Lung microvascular endothelial cell (primary cell): ENCODE data around the gene KIF3A. TPM values are rescaled to one million over a fixed set of nuclear protein-coding genes. Genes with fewer than 3 reads are reported as not detected.
"Not testable (repeated sequence)": the region's sequence is repeated elsewhere in the genome, so short reads cannot be mapped to it uniquely, and the experiment has no call there.

Experiments
- DNase-seq, 2 donors: peaks; one replicate each; pipeline versions ENCODE4 v3.0.0 to v3.0.0-alpha.2; 2010; ENCODE audit warnings: low read depth in 2 of 2
- total RNA-seq: library from RNA; depleted of rRNA; stranded (reverse); fragments of >200 nt; gene quantifications from 2 replicates; pipeline ENCODE4 v1.2.1, GENCODE V29; 2014

The KIF3A gene
- total RNA-seq, 1 donor from 2014 or later: 4.2 TPM

DNA sequence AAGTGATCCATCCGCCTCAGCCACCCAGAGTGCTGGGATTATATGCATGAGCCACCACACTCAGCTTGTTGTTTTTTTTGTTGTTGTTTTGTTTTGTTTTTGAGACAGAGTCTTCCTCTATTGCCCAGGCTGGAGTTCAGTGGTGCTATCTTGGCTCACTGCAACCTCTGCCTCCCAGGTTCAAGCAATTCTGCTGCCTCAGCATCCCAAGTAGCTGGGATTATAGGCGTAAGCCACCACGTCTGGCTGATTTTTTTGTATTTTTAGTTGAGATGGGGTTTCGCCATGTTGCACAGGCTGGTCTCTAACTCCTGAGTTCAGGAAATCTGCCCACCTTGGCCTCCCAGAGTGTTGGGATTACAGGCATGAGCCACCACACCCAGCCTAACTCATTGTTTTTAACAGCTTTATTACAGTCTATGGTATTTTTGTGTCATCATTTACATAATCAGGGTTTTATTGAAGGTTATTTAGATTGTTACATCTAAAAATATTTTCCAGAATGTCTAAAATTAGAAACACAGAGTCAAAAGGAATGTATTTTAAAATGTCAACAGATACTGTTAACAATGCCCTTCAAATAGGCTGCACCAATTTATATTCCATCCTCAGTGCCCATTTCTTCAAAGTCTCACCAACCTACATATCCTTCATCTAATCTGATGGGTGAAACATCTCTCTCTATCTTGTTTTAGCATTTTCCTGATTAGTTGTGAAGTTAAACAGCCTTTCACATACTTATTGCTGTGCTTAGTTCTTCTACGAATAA lies 18.6 kb downstream of the KIF3A start:
- no peak for DNase-seq

DNA sequence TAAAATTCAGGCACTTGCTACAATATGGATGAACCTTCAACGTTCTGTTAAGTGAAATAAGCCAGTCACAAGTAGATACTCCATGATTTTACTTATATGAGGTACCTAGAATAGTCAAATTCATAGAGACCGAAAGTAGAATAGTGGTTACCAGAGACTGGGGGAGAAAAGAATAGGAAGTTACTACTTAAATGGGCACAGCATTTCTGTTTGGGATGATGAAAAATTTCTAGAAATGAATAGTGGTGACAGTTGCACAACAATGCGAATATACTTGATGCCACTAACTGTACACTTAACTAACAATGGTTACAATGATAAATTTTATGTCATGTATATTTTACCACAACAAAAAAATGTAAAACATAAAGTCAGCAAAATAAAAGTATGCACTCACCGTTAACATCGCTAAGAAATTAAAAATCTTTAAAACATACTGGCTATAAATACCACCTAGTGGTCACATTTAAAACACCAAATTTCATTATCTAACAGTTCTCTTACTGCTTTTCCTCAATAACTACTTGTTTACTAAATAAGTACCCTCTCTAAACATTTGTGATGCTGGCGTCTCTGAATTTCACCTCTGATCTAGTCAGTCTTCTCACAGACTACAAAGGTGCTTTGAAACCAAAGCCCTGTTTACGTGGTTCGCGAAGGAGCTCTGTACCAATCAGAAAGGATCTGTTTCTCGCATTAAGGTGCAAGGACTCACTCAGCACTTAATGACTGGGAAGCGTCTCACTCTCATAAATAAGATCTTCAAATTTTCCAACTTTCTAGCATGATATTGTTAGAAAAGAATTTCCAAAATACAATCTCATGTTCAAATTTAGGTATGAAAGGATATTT lies 22.7 kb downstream of the KIF3A start:
- DNase-seq: peak; percentile 24 to 28

DNA sequence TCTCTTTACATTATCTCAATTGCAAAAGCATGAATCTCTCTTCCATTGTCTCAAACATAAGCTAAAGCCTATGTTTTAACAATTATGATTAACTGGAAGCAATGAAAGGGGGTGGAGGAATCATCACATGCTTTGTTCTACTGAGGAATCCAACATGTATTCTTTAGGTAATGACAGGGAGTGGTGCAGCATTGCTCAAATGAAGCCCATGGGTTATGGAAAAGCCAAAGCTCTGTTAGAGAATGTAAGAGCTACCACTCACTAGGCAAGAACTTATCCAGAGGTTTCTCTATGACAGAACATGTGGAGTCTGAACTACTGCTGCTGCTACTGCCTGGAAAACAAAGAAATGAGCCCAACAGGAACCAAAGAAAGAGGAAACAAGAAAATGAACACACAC lies 28.7 kb downstream of the KIF3A start:
- DNase-seq: no peak

DNA sequence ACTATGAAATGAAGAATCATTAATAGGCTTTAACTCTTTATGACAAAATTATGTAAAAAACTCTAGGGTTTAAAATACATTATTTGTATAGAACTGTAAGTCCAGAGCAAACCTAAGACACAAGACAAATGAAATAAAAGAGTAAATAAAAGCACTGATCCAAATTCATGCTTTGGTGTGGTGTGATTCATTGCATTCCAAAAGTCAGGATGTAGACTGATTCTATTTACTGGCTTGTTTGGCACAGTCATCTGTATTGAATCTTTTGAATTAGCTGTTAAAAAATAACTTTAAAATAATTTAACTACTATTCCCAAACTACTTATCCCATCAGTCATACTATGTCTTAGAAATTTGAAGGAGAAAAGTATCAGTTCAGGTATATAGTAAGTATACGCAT lies 32.5 kb downstream of the KIF3A start:
- peak; percentile 23 to 59 for DNase-seq

DNA sequence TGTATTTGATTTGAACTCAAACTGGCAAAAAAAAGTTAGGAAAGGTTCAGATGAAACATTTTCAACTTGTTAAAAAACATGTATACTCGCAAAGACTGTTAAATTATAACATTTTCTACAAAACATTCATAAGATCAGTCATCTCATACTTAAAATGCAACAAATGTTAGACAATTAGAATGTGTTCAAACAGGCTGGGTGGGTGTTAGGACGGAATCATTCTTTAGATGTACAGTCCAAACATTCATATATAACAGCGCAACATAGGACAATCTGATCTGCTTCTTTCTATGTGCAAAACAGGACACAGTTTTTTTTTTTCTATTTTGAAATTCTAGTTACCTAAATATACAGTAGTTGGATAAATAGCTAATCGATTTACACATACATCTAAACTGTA lies 41.4 kb downstream of the KIF3A start:
- DNase-seq: no peak

DNA sequence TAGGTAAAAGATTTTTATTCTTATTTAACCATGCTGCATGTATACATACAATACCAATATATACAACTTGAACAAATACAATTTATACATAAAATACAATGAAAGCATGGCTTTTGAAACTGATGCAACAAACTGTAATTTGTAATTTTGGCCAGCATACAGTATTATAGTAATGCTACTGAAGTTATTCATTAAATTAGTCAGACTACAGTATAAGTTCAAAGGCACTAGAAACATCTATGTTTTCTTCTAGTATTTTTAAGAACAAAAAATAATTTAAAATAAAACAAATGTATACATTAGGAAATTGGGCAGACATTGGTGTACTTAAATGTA lies 44.7 kb downstream of the KIF3A start:
- DNase-seq: no peak

DNA sequence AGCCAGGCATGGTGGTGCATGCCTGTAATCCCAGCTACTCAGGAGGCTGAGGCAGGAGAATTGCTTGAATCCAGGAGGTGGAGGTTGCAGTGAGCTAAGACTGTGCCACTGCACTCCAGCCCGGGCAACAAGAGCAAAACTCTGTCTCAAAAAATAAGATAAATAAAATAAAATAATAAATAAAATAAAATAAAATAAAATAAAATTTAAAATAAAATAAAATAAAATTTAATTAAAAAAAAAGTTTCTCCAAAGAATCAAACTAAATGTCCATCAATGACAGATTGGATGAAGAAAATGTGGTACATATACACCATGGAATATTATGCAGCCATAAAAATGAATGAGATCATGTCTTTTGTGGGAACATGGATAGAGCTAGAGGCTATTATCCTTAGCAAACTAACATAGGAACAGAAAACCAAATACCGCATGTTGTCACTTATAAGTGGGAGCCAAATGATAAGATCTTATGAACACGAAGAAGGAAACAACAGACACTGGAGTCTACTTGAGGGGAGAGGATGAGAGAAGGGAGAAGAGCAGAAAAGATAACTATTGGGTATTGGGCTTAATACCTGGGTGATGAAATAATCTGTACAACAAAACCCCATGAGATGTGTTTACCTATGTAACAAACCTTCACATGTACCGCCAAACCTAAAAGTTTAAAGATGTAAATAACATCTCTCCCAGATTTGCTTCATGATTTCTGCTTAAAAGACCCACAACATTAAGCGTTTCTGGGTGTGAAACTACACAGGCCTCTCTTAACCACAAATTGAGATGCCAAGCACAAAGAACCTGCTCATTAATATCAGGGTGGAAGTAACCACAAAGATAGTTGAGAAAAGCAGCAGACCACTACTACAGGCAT lies 45.4 kb downstream of the KIF3A start:
- not testable (repeated sequence) for DNase-seq

DNA sequence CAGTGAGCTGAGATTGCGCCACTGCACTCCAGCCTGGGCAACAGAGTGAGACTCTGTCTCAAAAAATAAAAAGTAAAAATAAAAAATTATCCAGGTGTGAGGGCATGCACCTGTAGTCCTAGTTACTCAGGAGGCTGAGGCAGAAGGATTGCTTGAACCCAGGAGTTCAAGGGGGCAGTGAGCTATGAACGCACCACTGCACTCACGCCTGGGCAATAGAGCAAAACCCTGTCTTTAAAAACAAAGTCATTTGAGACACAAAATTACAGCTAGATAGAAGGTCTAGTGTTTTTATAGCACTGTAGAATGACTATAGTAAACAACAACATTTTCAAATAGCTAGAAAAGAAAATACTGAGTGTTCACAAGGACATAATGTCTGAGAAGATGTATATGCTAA lies 47.2 kb downstream of the KIF3A start:
- no peak for DNase-seq

DNA sequence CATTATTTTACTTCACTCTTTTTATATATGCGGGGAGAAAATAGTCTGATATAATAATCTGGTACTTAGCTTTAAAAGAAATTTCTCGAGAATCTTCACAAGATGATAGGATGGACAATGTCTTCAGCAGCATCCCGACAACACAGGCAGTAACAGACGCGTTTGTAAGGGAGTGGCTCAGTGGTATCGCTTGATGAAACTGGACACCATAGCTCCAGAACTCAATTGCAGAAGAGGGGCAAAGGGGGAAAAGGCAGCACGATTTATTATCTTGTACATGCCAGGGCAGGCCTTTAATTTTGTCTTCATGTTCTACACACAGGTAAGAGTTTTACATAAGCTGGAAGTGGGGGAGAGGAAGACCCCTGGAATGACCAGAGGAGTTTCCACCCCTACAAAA lies 47.8 kb downstream of the KIF3A start:
- DNase-seq: no peak

DNA sequence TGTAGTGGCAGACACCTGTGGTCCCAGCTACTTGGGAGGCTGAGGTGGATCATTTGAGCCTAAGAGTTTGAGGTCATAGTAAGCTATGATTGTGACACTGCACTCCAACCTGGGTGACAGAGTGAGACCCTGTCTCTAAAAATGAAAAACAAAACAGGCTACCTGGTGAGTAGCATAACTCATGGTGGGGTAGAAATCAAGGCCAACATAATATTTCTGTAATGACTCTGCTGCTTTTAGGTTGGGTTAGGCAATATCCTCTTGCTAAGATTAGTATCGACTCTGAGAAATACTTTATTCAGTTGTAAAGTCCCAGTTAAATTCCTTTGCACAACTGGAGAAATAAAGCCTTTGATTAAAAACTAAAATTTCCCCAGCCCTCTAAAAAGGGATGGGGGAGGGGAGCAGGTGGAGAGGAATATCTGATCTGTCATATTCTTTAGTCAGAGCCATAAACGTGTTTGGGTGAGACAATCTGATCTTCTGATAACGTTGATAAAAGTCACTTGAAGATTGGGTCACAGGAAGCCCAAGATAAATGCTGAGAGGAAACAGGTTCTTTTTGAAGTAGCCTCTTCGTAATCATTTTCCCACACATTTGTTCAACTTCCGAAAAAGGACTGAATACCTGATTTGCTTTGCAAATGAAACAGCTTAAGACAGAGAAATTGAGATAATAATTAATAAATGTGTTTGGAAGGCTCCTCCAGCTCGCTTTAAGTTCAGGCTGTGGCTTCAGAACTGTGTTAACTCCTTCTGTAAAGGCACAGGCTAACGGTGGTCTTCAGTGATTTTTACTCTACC lies 48.6 kb downstream of the KIF3A start:
- DNase-seq: no peak

DNA sequence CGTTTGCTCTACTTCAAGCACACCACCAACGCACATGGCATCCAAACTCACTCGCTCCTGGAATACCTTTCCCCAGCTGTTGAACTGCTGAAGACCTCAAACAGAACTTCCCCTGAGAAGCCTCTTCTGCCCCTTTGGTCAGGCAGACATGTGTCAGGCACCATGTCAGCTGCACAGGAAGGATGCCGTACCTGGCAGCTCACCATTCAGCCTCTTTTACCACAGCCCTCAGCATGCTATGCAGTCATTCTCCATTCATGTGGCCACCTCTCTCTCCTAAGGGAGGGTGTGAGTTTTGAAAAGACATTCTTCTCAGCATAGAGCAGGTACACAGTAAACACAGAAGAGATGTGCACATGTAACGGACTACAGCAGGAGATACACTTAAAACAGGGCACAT lies 49.4 kb downstream of the KIF3A start:
- DNase-seq: no peak

DNA sequence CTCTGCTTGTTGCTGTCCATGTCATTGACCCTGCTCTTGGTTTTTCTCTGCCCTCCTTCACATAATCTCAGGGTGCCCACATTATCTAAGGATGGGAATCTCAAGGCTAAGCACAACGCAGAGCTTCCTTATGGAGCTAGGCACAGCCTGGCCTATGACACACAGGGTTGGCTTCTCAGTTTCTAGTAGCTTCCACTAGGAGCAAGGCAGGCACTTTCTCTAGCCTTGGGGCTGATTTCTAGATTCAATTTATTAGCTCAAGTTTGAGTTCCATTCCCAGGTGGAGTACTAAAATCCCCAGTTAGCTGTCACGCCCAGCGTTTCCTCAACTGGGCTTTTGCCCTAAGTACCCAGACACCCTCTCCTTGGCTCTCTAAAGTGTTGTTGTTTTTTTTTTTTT lies 51.2 kb downstream of the KIF3A start:
- DNase-seq: no peak

DNA sequence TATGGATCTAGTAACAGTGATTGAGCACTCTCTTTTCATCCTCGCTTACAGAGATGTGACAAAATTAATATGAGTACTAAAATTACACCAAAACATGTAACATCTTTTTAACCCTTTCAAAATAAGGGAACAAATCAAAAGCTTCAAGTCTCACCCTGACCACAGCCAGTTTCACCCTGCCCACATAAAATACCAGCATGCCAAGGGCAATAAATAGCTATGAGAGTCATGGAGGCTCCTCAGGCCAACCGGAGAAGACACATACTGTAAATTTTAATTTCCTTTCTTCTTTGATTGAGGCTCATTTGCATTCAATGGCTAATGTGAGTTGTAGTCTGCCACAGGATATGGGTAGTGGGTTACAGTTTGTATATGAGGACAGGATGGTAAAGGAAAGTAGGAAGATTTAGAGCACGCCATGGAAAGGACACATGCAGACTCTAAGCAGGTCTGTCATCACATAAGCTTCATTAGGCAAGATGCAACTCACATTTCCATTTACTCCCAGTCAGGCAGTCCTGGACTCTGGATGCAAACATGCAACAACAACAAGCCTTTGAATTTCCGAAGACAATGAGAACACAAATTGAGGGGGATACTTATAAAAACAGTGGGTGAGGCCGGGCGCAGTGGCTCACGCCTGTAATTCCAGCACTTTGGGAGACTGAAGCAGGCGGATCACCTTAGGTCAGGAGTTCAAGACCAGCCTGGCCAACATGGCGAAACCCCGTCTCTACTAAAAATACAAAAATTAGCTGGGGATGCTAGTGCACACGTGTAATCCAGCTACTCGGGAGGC lies 52.2 kb downstream of the KIF3A start:
- DNase-seq: no peak

DNA sequence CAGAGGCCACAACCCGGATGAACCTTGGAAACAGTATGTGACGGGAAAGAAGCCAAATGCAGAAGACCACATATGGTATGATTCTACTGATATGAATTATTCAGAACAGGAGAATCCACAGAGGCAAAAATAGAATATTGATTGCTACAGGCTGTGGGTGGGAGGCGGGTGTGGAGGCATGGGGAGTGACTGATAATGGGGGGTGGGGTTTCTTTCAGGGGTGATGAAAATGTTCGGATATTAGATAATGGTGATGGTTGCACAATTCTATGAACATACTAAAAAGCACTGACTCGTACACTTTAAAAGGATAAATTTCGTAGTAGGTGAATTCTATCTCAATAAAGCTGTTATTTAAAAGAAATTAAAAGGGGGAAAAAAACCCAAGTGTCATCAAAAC lies 52.9 kb downstream of the KIF3A start:
- DNase-seq: no peak

DNA sequence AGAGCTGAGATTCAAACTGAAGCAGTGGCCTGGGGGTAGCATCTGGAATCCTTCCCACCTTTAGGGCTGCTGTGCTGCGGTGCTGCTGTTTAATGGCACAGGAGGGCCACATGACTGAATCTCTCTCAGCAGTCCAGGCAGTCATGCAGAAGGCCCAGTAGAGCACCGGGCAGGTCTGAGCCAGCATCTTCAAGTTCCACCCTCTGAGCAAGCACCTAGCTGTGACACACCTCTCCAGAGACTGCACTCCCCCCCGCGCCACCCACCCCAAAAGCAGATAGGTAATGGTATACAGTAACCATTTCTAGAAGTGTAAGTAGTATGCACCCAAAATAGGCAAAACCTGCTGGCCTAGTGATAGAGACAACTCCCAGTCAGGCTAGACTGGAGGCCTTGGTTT lies 55.4 kb downstream of the KIF3A start:
- no peak for DNase-seq

DNA sequence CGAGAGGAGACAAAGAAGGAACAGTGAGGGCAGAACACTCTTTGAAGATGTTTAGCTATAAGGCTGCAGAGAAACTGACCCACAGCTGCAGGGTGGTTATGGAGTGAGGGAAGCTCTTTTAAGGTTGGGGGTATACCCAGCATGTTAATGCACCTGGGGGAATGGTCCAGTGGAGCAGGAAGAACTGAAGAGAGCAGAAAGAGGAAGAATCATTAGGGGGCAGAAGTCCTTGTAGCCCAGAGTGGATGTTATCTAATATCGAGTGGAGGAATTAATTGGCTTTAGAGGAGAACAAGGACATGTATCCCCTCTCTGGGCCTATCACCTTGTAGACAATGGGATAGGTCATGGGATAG lies 55.9 kb downstream of the KIF3A start:
- DNase-seq: no peak

DNA sequence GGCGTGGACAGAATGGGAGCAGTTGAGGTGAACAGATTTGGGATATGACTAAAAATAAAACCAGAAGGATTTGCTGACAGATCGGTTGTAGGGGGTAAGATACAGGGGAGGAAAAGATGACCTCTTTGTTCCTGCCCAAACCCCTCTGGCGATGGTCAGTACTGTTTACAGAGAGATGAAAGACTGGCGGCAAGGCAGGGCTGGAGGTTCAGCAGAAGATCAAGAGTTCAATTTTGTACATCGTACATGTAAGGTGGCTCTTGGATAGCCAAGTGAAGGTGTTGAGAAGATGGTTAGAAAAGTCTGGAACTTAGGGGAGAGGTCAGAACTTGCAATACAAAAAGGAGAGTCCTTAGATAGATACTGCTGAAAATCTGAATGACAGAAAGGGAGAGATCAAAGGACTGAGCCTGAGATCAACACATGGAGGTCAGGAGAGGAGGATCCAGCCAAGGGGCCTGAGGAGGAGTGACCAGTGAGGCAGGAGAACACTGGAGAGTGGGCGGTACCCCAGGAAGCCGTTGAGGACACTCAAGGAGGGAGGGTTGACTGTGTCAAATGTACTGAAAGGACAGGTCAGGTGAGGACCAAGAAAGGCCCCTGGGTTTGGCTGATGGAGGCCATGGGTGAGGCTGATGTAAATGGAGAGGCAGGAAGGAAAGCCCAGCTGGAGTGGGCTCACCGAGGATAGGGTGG lies 56.4 kb downstream of the KIF3A start:
- DNase-seq: no peak

DNA sequence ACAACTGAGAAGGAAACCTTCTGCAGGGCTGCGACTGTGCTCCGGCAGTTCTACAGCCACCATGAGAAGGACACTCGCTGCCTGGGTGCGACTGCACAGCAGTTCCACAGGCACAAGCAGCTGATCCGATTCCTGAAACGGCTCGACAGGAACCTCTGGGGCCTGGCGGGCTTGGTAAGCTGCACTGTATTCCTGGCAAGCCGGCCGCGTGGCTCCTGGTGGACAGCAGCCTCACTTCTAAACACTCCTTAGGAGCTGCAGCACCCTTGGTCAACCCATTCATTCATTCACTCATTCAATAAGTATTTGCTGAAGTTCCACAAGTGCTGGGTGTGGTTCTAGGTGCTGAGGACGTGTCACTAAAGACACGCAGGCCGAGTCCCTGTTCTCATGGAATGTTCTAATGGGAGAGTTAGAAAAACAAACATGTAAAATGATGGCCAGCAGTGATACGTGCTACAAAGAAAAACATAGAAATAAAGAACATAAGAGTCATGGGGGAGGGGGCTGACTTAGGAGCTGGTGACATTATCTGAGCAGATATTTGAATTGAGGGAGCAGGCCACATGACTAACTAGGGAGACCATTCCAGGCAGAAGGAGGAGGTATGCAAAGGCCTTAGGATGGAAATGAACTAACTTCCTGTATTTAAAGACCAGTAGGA lies 57.5 kb downstream of the KIF3A start:
- peak; percentile 6 to 18 for DNase-seq

DNA sequence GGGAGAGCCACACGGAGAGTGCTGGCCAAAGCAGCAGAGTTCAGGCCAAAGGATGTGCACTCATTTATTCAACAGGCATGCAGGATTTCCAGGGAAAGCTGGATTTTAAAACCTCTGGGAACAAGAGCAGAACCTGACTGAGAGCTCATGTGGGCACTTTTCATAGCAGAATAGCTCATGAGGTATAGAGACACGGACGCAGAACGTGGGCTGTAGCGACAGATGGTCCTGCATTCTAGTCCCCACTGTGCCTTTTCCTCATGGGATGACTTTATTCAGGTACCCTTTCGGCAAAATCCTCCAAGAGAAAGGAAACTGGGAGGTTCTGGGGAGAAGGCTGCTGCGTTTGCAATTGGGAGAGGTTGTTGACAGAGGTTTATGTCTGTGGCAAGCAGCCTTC lies 58.2 kb downstream of the KIF3A start:
- DNase-seq: no peak
